K562 (cell line): Measurements from ENCODE around the gene ZCWPW1. TPM values are rescaled to one million over a fixed set of nuclear protein-coding genes. Genes with fewer than 3 reads are reported as not detected.
A peak's percentile ranks its signal among the peaks of the same experiment; 100 is the strongest.

ENCODE experiments used
- ARID1B ChIP-seq: fragments of 450-650 bp; IDR thresholded peaks from 2 replicates; pipeline ENCODE4 v1.6.1; 2016; ENCODE audit warnings: antibody characterized with exemption, mild to moderate bottlenecking, inconsistent platforms
- CTBP1 ChIP-seq: fragments of 450-650 bp; IDR thresholded peaks from 2 replicates; pipeline ENCODE4 v1.6.1; 2016; ENCODE audit warnings: borderline replicate concordance
- ETV6 ChIP-seq, 3 experiments: fragments of 150-350 bp in 1 of 3; sonication (generic) in 1 of 3; formaldehyde crosslinking in 1 of 3; IDR thresholded peaks; 2 replicates each; pipeline versions ENCODE4 v1.6.1 to v1.8.0; 2014 to 2022; ENCODE audit warnings: borderline replicate concordance in 2 of 3, low read depth in 2 of 3, antibody characterized with exemption in 1 of 3, low read length in 1 of 3, mild to moderate bottlenecking in 1 of 3, missing genetic modification reagents in 1 of 3
- FOXJ2 ChIP-seq: fragments of 200-800 bp; sonication (Bioruptor generic); IDR thresholded peaks from 2 replicates; pipeline ENCODE4 v1.6.1; 2016; ENCODE audit warnings: missing genetic modification characterization, missing compliant biosample characterization
- FOXP1 ChIP-seq: sonication (generic); formaldehyde crosslinking; IDR thresholded peaks from 2 replicates; pipeline ENCODE4 v1.8.0; 2022; ENCODE audit warnings: mild to moderate bottlenecking, missing genetic modification reagents
- GTF2F1 ChIP-seq: IDR thresholded peaks from 2 replicates; pipeline ENCODE4 v1.6.1; 2011; ENCODE audit warnings: low read depth, low read length, improper control_type of control experiment
- HDAC3 ChIP-seq: fragments of 450-650 bp; IDR thresholded peaks from 2 replicates; pipeline ENCODE4 v1.6.1; 2018; ENCODE audit warnings: borderline replicate concordance, mild to moderate bottlenecking, moderate library complexity; ENCODE audit not compliant: partially characterized antibody
- HMG20B ChIP-seq: fragments of 250-450 bp; sonication (Bioruptor Pico); IDR thresholded peaks from 2 replicates; pipeline ENCODE4 v1.5.0; 2021; ENCODE audit warnings: mild to moderate bottlenecking
- HNRNPK ChIP-seq: fragments of 200-400 bp; formaldehyde crosslinking; IDR thresholded peaks from one replicate; pipeline ENCODE4 v1.6.1; 2018; ENCODE audit warnings: mild to moderate bottlenecking, low read depth, low read length; ENCODE audit not compliant: poor library complexity, severe bottlenecking
- JUN ChIP-seq, 2 experiments: sonication (generic) in 1 of 2; formaldehyde crosslinking in 1 of 2; IDR thresholded peaks; 2 replicates each; pipeline versions ENCODE4 v1.6.1 to v1.8.0; 2012 to 2022; ENCODE audit warnings: borderline replicate concordance in 2 of 2, mild to moderate bottlenecking in 2 of 2, improper control_type of control experiment in 1 of 2, low read depth in 1 of 2, low read length in 1 of 2, missing genetic modification reagents in 1 of 2
- JUNB ChIP-seq: fragments of 450-650 bp; formaldehyde crosslinking; conservative IDR thresholded peaks from 2 replicates; pipeline ENCODE4 v1.4.0; 2020; ENCODE audit warnings: mild to moderate bottlenecking
- KLF16 ChIP-seq: IDR thresholded peaks from 2 replicates; pipeline ENCODE4 v1.6.1; 2016; ENCODE audit warnings: antibody characterized with exemption
- LCOR ChIP-seq: sonication (generic); formaldehyde crosslinking; IDR thresholded peaks from 2 replicates; pipeline ENCODE4 v1.8.0; 2022; ENCODE audit warnings: mild to moderate bottlenecking, missing genetic modification reagents
- MAFF ChIP-seq: IDR thresholded peaks from 2 replicates; pipeline ENCODE4 v1.6.1; 2012; ENCODE audit warnings: low read length, improper control_type of control experiment
- PHTF2 ChIP-seq: fragments of 250-450 bp; sonication (Bioruptor Pico); IDR thresholded peaks from 2 replicates; pipeline ENCODE4 v1.5.0; 2021; ENCODE audit warnings: mild to moderate bottlenecking
- POLR3G ChIP-seq: IDR thresholded peaks from 2 replicates; pipeline ENCODE4 v1.6.1; 2011; ENCODE audit not compliant: insufficient read length, insufficient replicate concordance; ENCODE audit errors: extremely low read depth
- PTBP1 ChIP-seq: fragments of 200-400 bp; formaldehyde crosslinking; IDR thresholded peaks from 2 replicates; pipeline ENCODE4 v1.6.1; 2017; ENCODE audit warnings: low read depth, low read length
- TRIM25 ChIP-seq: fragments of 450-650 bp; IDR thresholded peaks from 2 replicates; pipeline ENCODE4 v1.7.0; 2016; ENCODE audit warnings: borderline replicate concordance
- YBX1 ChIP-seq: fragments of 450-650 bp; IDR thresholded peaks from 2 replicates; pipeline ENCODE4 v1.7.1; 2016; ENCODE audit warnings: mild to moderate bottlenecking
- ZBTB17 ChIP-seq: fragments of 450-650 bp; formaldehyde crosslinking; IDR thresholded peaks from 2 replicates; pipeline ENCODE4 v1.4.0; 2020; ENCODE audit warnings: mild to moderate bottlenecking
- ZNF263 ChIP-seq: sonication (generic); formaldehyde crosslinking; IDR thresholded peaks from 2 replicates; pipeline ENCODE4 v1.8.0; 2022; ENCODE audit warnings: mild to moderate bottlenecking, missing genetic modification reagents, borderline replicate concordance
- polyA plus RNA-seq, 8 experiments: library from polyadenylated mRNA; depleted of rRNA in 4 of 8; stranded (reverse) in 5 of 8; unstranded in 3 of 8; fragments of >200 nt; fragmentation: Nextera tagmentation in 2 of 8; fragmentation: Illumina TruSeq in 1 of 8; extraction: Ambion mirVana in 2 of 8; extraction: Trizol in 1 of 8; gene quantifications; 2 replicates each; pipeline versions ENCODE4 v1.2.1 to v1.2.3, GENCODE V29; 2011 to 2014; ENCODE audit warnings: inconsistent platforms in 1 of 8, missing spikeins in 1 of 8
- total RNA-seq, 7 experiments: library from RNA; depleted of rRNA in 6 of 7; stranded (reverse); fragments of >200 nt in 6 of 7; fragmentation: Illumina TruSeq in 2 of 7; extraction: Trizol in 2 of 7; gene quantifications; 2 replicates each; pipeline versions ENCODE4 v1.2.1 to v1.2.3, GENCODE V29; 2011 to 2021; ENCODE audit warnings: low replicate concordance in 1 of 7
- TF ChIP-seq, protein P1 (sequence below): fragments of 450-650 bp; formaldehyde crosslinking; IDR thresholded peaks from 2 replicates; pipeline ENCODE4 v1.4.0; 2022; ENCODE audit warnings: missing genetic modification characterization
- TF ChIP-seq, protein P2 (sequence below): fragments of 450-650 bp; formaldehyde crosslinking; IDR thresholded peaks from 2 replicates; pipeline ENCODE4 v1.4.0; 2022; ENCODE audit warnings: missing genetic modification characterization

The ZCWPW1 gene
- total and polyA plus RNA-seq, 9 of the 15 experiments (the other 6 are each of a cell fraction or from before 2014, with no cell fraction given) = 0.18 to 1.7 (median 1.2) TPM

DNA sequence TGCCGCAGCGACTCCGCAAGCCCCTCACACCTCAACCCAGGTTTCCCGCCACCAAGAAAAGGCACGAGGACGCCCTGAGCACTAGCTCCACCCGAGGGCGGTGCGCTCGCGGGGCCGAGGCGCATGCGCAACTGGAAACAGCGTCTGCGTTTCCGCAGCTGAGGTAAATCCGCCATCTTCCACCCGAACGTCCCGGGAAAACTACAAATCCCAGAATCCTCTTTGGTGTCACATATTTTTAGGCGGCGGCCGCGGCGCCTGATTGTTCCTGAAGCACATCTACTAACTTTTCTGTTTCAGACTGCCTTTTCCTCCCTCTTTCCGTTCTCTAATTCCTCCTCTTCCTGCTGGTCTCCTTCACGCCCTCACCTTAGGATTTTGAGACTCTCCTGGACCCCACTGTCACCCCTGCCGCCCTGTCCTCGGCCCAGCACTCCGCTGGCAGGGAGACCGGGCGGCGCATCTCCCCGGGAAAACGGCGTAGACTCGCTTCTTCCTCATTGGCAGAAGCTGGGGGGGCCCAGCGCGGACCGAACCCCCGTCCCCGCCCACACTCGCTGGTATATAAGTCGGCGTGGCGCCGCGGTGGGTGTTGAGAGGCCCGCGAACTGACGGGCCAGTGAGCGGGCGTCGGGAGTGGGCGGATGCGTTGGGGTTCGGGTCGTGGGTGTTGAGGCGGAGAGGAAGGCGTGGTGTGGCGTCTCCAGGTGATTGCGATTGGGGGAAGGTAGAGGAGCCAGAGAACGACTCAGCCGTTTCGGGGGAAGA is at the start of gene ZCWPW1 (continued):
- peak; percentile 75; the same call in 1 of the 2 replicates for TF ChIP-seq TRIM25
- TF ChIP-seq CTBP1 = peak; percentile 85
- no peak for TF ChIP-seq ETV6 (IDR thresholded peaks at IDR 0.05; ENCODE audit: borderline replicate concordance in 1 of 2, low read depth in 2 of 2, low read length in 1 of 2)
- peak; percentile 12; the same call in 1 of the 2 replicates for TF ChIP-seq ETV6 (CRISPR knock-in tag; IDR thresholded peaks at IDR 0.05; ENCODE audit: borderline replicate concordance)
- TF ChIP-seq, protein P1, sequence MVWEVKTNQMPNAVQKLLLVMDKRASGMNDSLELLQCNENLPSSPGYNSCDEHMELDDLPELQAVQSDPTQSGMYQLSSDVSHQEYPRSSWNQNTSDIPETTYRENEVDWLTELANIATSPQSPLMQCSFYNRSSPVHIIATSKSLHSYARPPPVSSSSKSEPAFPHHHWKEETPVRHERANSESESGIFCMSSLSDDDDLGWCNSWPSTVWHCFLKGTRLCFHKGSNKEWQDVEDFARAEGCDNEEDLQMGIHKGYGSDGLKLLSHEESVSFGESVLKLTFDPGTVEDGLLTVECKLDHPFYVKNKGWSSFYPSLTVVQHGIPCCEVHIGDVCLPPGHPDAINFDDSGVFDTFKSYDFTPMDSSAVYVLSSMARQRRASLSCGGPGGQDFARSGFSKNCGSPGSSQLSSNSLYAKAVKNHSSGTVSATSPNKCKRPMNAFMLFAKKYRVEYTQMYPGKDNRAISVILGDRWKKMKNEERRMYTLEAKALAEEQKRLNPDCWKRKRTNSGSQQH = peak; percentile 98
- TF ChIP-seq GTF2F1 = peak; percentile 86
- TF ChIP-seq FOXJ2 (tag) = peak; percentile 83; the same call in 1 of the 2 replicates
- no peak for TF ChIP-seq POLR3G
- TF ChIP-seq ZNF263 (CRISPR knock-in tag) = peak; percentile 85
- peak; percentile 87; the same call in 1 of the 2 replicates for TF ChIP-seq PTBP1
- peak; percentile 96 for TF ChIP-seq FOXP1 (CRISPR knock-in tag)
- TF ChIP-seq ZBTB17 (CRISPR knock-in tag) = 0 out of 2 replicates have a peak, but pooled peaks have one; percentile 46
- TF ChIP-seq ARID1B = peak; percentile 79
- no peak for TF ChIP-seq JUNB (CRISPR knock-in tag)
- peak; percentile 90; the same call in 1 of the 2 replicates for TF ChIP-seq JUN (IDR thresholded peaks at IDR 0.05; ENCODE audit: borderline replicate concordance, low read depth, low read length)
- TF ChIP-seq JUN (CRISPR knock-in tag; IDR thresholded peaks at IDR 0.05; ENCODE audit: borderline replicate concordance) = peak; percentile 96
- TF ChIP-seq PHTF2 = no peak
- no peak for TF ChIP-seq MAFF
- peak; percentile 54 for TF ChIP-seq HDAC3
- TF ChIP-seq YBX1 = no peak
- TF ChIP-seq LCOR (CRISPR knock-in tag) = peak; percentile 96
- TF ChIP-seq KLF16 = 0 out of 2 replicates have a peak, but pooled peaks have one; percentile 3
- peak; percentile 83 for TF ChIP-seq HNRNPK
- peak; percentile 93 for TF ChIP-seq HMG20B (CRISPR knock-in tag)
- TF ChIP-seq, protein P2, sequence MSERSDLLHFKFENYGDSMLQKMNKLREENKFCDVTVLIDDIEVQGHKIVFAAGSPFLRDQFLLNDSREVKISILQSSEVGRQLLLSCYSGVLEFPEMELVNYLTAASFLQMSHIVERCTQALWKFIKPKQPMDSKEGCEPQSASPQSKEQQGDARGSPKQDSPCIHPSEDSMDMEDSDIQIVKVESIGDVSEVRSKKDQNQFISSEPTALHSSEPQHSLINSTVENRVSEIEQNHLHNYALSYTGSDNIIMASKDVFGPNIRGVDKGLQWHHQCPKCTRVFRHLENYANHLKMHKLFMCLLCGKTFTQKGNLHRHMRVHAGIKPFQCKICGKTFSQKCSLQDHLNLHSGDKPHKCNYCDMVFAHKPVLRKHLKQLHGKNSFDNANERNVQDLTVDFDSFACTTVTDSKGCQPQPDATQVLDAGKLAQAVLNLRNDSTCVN (CRISPR knock-in tag) = peak; percentile 99
